CD4-positive, alpha-beta T cell treated with Interleukin-4 for 4 hours (primary cell): ENCODE results near the gene KDM3B.
"Not testable (repeated sequence)": the region's sequence is repeated elsewhere in the genome, so short reads cannot be mapped to it uniquely, and the experiment has no call there.

Source experiments
- DNase-seq: peaks from one replicate; pipeline ENCODE4 v3.0.0-alpha.2; 2020

Gene KDM3B

DNA sequence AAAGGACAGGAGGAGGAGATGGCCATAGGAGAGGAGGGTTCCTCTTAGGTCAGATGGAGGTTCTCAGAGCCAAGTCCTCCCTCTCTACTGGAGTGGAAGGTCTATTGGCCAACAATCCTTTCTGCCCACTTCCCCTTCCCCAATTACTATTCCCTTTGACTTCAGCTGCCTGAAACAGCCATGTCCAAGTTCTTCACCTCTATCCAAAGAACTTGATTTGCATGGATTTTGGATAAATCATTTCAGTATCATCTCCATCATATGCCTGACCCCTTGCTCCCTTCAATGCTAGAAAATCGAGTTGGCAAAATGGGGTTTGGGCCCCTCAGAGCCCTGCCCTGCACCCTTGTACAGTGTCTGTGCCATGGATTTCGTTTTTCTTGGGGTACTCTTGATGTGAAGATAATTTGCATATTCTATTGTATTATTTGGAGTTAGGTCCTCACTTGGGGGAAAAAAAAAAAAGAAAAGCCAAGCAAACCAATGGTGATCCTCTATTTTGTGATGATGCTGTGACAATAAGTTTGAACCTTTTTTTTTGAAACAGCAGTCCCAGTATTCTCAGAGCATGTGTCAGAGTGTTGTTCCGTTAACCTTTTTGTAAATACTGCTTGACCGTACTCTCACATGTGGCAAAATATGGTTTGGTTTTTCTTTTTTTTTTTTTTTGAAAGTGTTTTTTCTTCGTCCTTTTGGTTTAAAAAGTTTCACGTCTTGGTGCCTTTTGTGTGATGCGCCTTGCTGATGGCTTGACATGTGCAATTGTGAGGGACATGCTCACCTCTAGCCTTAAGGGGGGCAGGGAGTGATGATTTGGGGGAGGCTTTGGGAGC lies 115.9 kb downstream of the KDM3B start:
- DNase-seq, result no peak

DNA sequence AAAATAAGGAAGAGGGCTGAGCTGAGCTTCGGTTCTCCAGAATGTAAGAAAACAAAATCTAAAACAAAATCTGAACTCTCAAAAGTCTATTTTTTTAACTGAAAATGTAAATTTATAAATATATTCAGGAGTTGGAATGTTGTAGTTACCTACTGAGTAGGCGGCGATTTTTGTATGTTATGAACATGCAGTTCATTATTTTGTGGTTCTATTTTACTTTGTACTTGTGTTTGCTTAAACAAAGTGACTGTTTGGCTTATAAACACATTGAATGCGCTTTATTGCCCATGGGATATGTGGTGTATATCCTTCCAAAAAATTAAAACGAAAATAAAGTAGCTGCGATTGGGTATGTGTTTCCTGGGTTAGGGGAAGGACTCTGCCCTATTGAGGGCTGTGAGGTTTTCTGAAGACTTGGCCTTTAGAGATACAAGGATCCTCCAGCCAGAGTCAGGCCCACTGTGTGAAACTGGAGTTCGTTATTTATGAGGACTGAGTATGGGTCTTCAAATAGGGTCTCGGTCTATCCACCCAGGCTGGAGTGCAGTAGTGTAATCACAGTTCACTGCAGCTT lies 116.6 kb downstream of the KDM3B start:
- no peak for DNase-seq

DNA sequence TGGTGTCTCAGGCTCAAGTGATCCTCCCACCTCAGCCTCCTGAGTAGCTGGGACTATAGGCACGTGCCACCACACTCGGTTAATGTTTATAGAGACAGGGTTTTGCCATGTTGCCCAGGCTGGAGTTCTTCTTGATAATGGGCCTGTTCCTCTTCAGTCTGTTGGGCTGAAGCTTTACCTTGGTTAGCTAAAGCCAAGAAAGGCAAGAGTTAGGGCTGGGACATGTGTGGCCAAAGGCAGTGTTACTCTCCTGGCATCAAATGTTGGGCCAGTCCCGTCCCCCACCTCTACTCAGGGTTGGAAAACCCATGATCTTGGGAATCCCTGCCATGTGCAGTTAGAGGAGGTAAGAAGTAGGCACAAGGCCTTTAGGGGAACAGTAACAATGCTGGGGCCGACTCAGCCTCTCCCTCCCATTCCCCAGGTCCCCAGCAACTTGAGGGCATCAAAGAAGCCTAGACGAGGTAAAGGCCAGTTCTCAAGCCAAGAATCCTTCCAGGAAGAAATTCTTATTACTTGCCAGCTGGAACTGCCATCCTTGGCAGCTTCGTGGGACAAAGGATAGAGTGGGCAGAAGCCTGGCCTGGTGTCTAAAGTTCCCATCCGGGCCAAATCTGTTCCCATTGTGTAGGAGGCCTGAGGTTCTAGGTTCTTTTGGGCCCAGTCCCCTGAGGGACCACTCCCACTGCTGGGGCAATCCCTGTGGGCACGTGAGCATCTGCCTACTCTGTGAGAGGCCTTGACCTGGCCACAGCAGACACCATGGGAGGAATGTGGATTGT lies 117.2 kb downstream of the KDM3B start:
- DNase-seq, result no peak

DNA sequence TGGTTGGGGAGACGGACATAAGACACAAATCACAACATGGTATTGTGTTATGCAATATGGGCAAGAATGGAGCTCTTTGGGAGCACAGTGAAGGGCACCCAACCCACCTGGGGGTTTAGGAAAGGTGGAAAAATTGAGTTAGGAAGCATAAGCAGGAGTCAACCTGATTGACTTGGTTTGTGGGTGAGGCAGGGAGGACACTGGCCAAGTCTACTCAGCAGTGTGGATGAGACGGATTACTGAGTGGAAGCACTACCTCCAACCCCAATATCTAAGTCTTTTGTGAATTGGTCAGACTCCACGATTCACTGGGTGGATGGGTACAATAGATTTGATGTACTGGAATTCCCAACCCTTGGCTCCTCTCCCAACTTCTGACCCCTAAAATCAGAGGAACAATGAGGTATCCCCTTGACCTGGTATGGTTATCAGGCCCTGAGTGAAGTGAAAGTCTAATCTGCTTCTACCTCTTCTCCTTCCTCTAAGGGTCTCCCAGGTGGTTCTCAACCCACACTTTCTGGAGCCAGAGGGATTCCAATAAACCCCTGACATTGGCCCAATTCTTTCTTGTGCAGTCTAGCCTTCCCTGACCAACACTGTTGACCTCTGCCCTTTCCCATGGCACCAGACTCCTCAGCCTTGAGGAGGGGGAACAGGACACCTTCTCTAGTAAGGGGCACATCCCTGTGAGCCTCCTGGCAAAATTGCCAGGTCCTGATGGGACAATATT lies 118.0 kb downstream of the KDM3B start:
- DNase-seq, result no peak

DNA sequence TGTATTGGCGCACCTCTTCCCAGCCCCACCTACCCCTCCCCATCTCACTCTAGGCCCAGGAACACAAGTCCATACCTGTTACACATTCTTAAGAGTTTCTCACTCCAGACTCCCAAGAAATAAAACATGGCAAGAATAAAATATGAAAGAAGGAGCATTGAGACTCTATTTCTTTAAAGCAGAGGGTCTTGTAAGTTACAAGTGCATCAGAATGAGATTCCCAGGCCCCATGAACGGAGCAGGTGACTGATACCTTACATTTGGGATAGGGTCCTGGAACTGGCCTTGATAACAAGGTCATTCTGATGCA lies 118.5 kb downstream of the KDM3B start:
- DNase-seq, result no peak

DNA sequence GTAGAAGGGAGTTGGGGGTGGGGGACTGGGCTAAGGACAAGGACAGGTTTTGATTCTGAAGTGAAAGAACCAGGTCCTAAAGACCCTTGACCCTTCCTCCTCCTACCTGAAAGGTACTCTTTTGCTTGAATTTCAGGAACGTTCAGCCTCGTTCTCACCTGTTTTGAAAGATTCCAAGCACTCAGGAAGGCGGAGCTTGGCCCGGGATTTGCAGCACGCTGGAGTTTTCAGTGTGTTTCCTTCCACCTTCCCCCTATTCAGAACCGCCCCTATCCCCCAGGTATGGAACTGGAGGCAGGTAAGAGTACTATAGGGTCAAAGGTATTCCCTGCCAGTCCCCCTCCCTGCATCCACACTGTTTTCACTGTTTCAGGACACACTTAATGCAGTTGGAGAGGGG lies 119.9 kb downstream of the KDM3B start:
- DNase-seq, result no peak

DNA sequence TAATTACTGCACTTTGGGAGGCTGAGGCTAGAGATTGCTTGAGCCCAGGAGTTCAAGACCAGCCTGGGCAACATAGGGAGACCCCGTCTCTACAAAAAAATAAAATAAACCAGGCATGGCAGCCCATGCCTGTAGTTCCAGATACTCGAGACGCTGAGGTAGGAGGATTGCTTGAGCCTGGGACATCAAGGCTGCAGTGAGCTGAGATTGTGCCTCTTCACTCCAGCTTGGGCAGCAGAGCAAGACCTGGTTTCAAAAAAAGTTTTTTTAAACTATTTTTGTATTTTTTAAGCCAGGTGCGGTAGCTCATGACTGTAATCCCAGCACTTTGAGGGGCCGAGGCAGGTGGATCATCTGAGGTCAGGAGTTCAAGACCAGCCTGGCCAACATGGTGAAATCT lies 120.7 kb downstream of the KDM3B start:
- DNase-seq, result not testable (repeated sequence)

DNA sequence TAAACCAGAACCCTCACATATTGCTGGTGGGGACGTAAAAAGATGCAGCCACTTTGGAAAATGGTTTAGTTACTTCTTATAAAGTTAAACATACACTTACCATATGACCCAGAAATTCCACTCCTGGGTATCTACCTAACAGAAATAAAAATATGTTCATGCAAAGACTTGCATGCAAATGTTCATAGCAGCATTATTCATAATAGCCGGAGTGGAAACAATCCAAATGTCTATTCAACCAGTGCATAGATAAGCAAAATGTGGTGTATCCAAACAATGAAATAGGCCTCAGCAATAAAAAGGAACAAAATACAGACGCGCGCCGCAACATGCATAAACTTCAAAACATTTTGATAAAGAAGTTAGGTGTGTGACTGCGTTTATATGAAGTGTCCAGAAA lies 124.4 kb downstream of the KDM3B start:
- DNase-seq, result no peak

DNA sequence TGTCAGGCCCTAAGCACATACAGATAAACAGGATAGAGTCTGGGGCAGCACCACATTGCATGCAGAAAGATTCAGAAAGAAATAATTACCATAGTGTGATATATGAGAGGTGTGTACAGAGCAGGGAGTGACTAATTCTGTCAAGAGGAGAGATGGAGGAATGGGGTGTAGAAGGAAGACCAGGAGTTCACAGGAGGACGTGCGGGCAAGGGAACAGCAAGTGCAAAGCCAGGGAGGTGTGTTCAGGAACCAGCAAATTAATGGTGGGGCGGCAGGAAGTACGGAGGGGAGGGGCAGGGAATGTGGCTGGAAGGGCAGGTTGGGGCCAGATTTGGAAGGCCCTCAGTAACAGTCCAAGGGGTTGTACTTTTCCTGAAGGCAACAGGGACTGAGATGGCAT lies 130.2 kb downstream of the KDM3B start:
- no peak for DNase-seq
